C1 segment of cervical spinal cord (tissue), 14 donors: Measurements from ENCODE around the gene AIPL1.
"Not testable (repeated sequence)": the region's sequence is repeated elsewhere in the genome, so short reads cannot be mapped to it uniquely, and the experiment has no call there.

Experiments used
- DNase-seq, 14 donors: peaks; one replicate each; lab custom pipeline; 2025; lab: John Stamatoyannopoulos, UW

Gene AIPL1

GRCh38 chr17:6435051-6435450 is at the start of gene AIPL1:
Gene AIPL1, minus strand, starts transcription at chr17:6435121. Its CDS starts 17 bp downstream, at chr17:6435104.
- no peak for DNase-seq

- DNase-seq, result no peak
Observed at GRCh38 chr17:6483507-6483906, 48.6 kb upstream of the AIPL1 start.

- not testable (repeated sequence) for DNase-seq
Observed at GRCh38 chr17:6482796-6483195, 47.9 kb upstream of the AIPL1 start.

- no peak for DNase-seq
Observed at GRCh38 chr17:6482105-6482455, 47.2 kb upstream of the AIPL1 start.

DNA sequence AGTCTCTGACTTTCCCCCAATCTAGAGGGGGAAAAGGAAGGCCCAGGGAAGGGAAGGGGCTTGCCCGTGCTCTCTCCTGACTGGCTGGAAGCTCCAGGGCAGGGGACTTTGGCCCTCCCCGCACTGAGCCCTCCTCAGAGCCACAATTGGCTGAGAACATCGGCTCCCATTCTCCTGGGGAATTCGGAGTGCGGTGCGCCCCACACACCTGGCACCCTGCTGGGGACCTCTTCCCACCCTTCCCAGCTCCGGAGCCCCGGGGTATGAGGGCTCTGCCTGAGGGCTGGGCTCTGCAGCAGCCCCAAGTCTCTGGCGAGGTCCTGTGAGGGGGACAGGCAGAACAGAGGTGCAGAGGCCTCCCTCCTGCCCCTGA is 45.4 kb upstream of the AIPL1 start:
- no peak for DNase-seq

DNA sequence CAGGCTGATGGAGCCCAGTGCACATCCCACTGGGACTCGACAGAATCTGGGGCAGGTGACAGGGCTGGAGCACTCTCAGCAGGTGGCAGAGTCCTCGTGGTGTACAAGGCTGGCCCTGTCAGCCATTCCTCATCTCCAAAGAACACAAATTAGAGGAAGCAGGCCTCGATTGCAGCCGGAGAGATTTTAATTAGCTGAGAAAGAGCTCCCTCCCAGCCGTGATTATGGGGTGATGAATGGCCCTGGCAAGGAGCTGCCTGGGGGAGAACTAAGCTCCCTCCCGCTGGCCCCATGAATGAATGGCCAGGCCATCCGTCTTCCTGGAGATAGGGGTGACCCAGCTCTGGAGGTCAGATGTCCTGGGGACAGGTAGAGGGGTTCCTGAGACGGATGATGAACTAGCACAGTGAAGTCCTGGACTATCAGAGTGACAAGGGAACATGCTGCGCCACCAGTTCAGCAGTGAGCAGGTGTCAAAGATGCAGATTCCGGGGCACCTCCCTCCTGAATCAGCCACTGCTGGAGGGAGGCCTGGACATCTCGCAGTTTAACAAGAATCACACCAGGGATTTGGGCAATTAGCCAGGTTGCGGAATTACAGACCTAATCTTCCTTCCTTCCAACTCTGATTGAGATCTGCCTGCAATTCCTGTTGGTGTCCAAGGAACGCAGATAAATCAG is 44.8 kb upstream of the AIPL1 start:
- peak in 1 of 14 donors; percentile 27 for DNase-seq

- DNase-seq, result no peak
Observed at GRCh38 chr17:6478486-6478885, 43.6 kb upstream of the AIPL1 start.

DNA sequence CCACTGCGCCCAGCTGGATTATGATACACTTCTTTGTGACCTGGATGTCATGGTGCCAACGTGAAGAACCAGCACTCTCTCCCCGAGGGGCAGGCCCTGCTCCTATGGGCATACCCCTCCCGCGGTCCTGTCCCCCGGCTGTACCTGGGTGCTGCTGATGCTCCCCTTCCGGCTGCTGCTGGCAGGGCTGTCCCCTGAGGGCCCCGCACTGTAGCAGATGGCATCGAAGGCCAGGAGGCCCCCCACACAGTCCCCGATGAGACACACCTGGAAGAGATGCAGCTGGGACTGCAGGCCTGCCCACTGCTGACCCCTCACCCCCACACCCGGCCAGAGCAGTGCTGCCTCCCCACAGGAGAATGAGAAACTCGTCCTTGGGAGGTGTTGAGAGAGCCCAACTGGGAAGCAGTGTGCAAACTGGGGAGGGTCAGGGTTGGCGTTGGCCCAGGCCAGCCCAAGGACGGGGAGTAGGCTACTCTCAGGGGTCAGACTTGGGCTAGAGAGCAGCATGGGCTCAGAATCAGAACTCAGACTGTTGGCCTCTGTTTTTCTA is 43.0 kb upstream of the AIPL1 start:
- DNase-seq, result no peak

- no peak for DNase-seq
Observed at GRCh38 chr17:6476810-6477179, 41.9 kb upstream of the AIPL1 start.

- no peak for DNase-seq
Observed at GRCh38 chr17:6476076-6476809, 41.3 kb upstream of the AIPL1 start.

DNA sequence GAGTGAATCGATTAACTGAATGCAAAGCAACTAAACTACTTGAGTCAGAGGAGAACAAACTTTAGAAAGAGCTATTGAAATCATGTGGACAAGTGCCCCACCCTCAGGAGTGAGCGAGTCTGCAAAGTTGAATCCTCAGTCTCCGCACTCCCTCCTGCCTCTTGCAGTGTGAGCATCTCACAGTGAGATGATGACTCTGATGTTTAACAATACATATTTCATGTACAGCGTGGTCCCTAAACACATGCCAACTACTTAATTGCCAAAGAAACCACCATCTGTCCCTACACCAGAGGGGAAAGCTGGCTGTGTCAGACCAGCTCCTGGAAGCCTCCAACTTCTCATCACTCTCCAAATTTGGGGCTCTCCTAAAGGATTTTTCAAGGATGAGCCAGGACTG is 40.5 kb upstream of the AIPL1 start:
- DNase-seq, result peak in 1 of 14 donors; percentile 64

DNA sequence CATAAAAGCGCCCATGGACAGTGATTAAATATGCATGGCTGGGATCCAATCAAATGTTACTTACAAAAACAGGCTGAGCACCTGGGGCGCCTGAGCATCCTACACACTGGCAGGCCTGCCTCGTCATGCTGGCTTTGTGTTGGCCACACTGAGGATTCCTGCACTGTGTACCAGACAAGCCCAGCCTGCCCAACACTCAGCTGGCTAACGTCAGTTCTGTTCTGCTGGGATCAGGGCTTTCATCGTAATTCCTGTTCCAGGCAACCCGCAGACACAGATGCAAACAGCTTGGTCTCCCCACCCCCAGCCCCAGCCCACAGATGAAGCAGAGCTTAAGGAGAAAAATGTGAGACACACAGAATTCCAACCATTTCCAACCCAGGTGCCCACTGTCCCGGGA is 40.0 kb upstream of the AIPL1 start:
- peak in 1 of 14 donors; percentile 60 for DNase-seq

GRCh38 chr17:6474376-6474775 is 39.5 kb upstream of the AIPL1 start:
- DNase-seq, result no peak

GRCh38 chr17:6473128-6473767 is 38.3 kb upstream of the AIPL1 start:
- DNase-seq, result peak in 11 of 14 donors; percentile 7 to 78 (median 50)

DNA sequence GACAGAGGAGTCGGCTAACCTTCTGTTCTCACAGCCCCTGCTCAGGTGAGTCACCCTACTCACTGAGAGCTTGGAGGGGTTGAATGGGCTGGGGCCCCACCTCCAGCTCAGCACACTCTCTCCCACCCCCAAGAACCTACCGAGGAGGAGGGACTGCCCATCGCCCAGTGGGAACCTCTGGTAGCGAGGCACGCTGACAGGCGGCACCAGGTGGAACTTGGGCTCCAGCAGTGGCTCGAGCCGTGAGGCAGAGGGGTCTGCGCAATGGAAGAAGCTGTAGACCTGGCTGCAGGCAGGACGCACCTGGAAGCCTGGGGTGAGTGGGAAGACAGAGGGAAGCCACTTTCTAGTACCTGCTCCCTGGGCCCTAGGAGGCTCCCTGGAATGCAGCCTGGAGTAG is 37.6 kb upstream of the AIPL1 start:
- no peak for DNase-seq

GRCh38 chr17:6471531-6472465 is 36.9 kb upstream of the AIPL1 start:
- DNase-seq, result peak in 1 of 14 donors; percentile 25

GRCh38 chr17:6470751-6471521 is 36.0 kb upstream of the AIPL1 start:
- no peak for DNase-seq

GRCh38 chr17:6470146-6470718 is 35.3 kb upstream of the AIPL1 start:
- no peak for DNase-seq

DNA sequence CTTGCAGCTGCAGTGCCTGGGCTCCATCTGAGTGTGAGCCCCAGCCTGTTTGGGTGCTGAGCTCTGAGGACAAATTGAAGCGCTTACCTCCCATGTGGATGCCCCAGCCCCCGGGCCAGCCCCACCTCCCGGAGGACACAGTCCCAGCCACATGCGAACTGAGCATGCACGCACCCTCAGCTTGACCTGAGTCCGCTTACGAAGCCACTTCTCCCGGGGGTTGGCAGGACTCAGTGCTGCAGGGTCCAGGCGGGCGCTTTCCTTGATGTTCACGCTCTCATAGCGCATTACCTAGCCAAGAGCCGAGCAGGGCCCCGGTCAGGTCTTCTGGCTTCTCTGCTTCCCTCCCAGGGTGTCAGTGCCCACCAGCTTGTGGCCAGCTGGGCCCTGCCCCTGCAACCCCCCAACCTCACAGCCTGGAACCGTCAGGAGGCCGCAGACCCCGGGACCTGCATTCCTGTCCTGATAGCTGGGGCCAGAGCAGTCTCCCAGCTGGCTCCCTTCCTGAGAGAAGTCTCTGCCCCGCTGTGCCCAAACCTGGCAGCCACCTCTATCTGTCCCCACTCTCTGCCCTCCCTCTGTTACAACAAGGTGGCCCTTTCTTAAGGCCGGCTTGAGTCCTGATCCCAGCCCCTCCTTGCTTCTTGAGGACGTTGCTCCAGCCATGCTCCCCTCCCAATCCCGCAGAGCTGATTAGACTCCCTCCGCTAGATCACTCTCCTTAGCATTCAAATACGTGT is 33.3 kb upstream of the AIPL1 start:
- peak in 1 of 14 donors; percentile 54 for DNase-seq

DNA sequence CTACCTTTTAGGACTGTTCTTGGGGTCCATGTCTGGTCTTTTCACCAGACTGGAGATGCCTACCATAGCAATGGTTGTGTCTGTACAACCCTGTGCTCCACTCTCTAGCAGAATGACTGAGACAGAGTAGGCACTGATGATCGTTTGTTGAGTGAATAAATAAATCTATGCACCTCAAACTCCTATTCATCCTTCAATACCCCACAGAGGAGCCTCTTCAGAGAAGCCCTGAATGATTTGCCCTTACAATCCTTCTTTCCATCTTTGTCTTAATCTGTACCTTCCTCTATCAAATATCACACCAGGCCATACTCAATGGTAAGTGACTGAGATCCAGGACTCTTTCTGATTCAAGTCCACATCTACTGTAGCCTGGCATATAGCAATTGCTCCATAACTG is 32.6 kb upstream of the AIPL1 start:
- DNase-seq, result no peak
